Measurements from ENCODE around the gene UPF2.
"Not testable (repeated sequence)": the region's sequence is repeated elsewhere in the genome, so short reads cannot be mapped to it uniquely, and the experiment has no call there.

DNA sequence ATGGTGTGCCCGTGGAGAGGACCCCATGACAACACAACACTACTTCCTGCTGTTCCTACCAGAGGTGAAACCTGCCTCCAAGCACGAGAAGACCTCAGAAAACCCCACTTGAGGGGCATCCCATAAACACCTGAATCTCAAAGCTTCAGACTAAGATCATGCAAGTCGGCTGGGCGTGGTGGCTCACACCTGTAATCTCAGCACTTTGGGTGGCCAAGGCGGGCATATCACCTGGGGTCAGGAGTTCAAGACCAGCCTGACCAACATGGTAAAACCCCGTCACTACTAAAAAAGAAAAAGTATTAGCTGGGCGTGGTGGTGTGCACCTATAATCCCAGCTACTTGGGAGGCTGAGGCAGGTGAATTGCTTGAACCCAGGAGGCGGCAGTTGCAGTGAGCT, 153.3 kb downstream of the UPF2 start:
- not testable (repeated sequence) for TF ChIP-seq EZH2 (IDR thresholded peaks at IDR 0.05); POLR2AphosphoS5 (IDR thresholded peaks at IDR 0.05; ENCODE audit: borderline replicate concordance, low read depth, low read length); FOXP2 (optimal IDR thresholded peaks at IDR 0.05; ENCODE audit: control extremely low read depth, extremely low read length, insufficient read depth)

All from SK-N-MC (cell line).